Measurements from ENCODE around the gene FAHD2A.

Gene FAHD2A

GRCh38 chr2:95389245-95390119, 13.0 kb upstream of the FAHD2A start:
- no peak for TF ChIP-seq EZH2phosphoT487 (conservative IDR thresholded peaks at IDR 0.05; ENCODE audit: low read length)
- TF ChIP-seq CTCF (IDR thresholded peaks at IDR 0.05; ENCODE audit: insufficient read depth, low read length, poor library complexity, severe bottlenecking), result peak; percentile 62
- Histone ChIP-seq H3K79me2 (ENCODE audit: insufficient read depth, low read length) (no peaks in the 10 kb centered on the region), H3K27me3 (ENCODE audit: low read length) (no peaks in the 10 kb centered on the region), H3K9me2 (replicated peaks; ENCODE audit: insufficient read depth, low read length) (no peaks in the 10 kb centered on the region), H4K20me1 (ENCODE audit: low read depth, low read length) (no peaks in the 10 kb centered on the region), H3K9me3 (ENCODE audit: insufficient read depth, low read length) (no peaks in the 10 kb centered on the region), H3K9ac (ENCODE audit: low read length) (no peak overlapping the region), H3K4me3 (ENCODE audit: insufficient read depth, low read length, poor library complexity, severe bottlenecking) (no peak overlapping the region), H2AFZ (ENCODE audit: low read depth, low read length, severe bottlenecking) (no peak overlapping the region), H3K36me3 (ENCODE audit: low read length) (no peaks in the 10 kb centered on the region), H3F3A (ENCODE audit: insufficient read depth) (no peaks in the 10 kb centered on the region), H3K4me2 (ENCODE audit: low read depth, low read length, poor library complexity, severe bottlenecking) (no peak overlapping the region), H3K27ac (ENCODE audit: low read depth, low read length) (no peak overlapping the region)

GRCh38 chr2:95390272-95390880, 12.1 kb upstream of the FAHD2A start:
- no peaks in the 10 kb centered on the region for H4K20me1 ChIP-seq (ENCODE audit: low read depth, low read length)
- H3K27ac ChIP-seq (ENCODE audit: low read depth, low read length), result no peak overlapping the region
- H2AFZ ChIP-seq (ENCODE audit: low read depth, low read length, severe bottlenecking), result no peak overlapping the region
- H3K9me3 ChIP-seq (ENCODE audit: insufficient read depth, low read length), result no peaks in the 10 kb centered on the region
- H3K79me2 ChIP-seq (ENCODE audit: insufficient read depth, low read length), result no peaks in the 10 kb centered on the region
- no peak overlapping the region for H3K9ac ChIP-seq (ENCODE audit: low read length)
- no peaks in the 10 kb centered on the region for H3F3A ChIP-seq (ENCODE audit: insufficient read depth)
- no peak overlapping the region for H3K4me2 ChIP-seq (ENCODE audit: low read depth, low read length, poor library complexity, severe bottlenecking)
- no peaks in the 10 kb centered on the region for H3K9me2 ChIP-seq (replicated peaks; ENCODE audit: insufficient read depth, low read length)
- no peaks in the 10 kb centered on the region for H3K36me3 ChIP-seq (ENCODE audit: low read length)
- TF ChIP-seq CTCF (IDR thresholded peaks at IDR 0.05; ENCODE audit: insufficient read depth, low read length, poor library complexity, severe bottlenecking) (no peak), EZH2phosphoT487 (conservative IDR thresholded peaks at IDR 0.05; ENCODE audit: low read length) (no peak)
- no peaks in the 10 kb centered on the region for H3K27me3 ChIP-seq (ENCODE audit: low read length)
- H3K4me3 ChIP-seq (ENCODE audit: insufficient read depth, low read length, poor library complexity, severe bottlenecking), result no peak overlapping the region

GRCh38 chr2:95390881-95391321, 11.6 kb upstream of the FAHD2A start:
- H3K79me2 ChIP-seq (ENCODE audit: insufficient read depth, low read length), result no peaks in the 10 kb centered on the region
- H3K4me3 ChIP-seq (ENCODE audit: insufficient read depth, low read length, poor library complexity, severe bottlenecking), result no peak overlapping the region
- no peak overlapping the region for H3K4me2 ChIP-seq (ENCODE audit: low read depth, low read length, poor library complexity, severe bottlenecking)
- no peak overlapping the region for H3K9ac ChIP-seq (ENCODE audit: low read length)
- no peaks in the 10 kb centered on the region for H4K20me1 ChIP-seq (ENCODE audit: low read depth, low read length)
- H3K36me3 ChIP-seq (ENCODE audit: low read length), result no peaks in the 10 kb centered on the region
- H3K9me3 ChIP-seq (ENCODE audit: insufficient read depth, low read length), result no peaks in the 10 kb centered on the region
- H3K27me3 ChIP-seq (ENCODE audit: low read length), result no peaks in the 10 kb centered on the region
- H3K27ac ChIP-seq (ENCODE audit: low read depth, low read length), result no peak overlapping the region
- no peak for TF ChIP-seq CTCF (IDR thresholded peaks at IDR 0.05; ENCODE audit: insufficient read depth, low read length, poor library complexity, severe bottlenecking)
- no peak for TF ChIP-seq EZH2phosphoT487 (conservative IDR thresholded peaks at IDR 0.05; ENCODE audit: low read length)
- no peak overlapping the region for H2AFZ ChIP-seq (ENCODE audit: low read depth, low read length, severe bottlenecking)
- no peaks in the 10 kb centered on the region for H3K9me2 ChIP-seq (replicated peaks; ENCODE audit: insufficient read depth, low read length)
- no peaks in the 10 kb centered on the region for H3F3A ChIP-seq (ENCODE audit: insufficient read depth)
